ENCODE measurements around the gene KIF3B.
"Not testable (repeated sequence)": the region's sequence is repeated elsewhere in the genome, so short reads cannot be mapped to it uniquely, and the experiment has no call there.

KIF3B gene

GRCh38 chr20:32368323-32368722, 90.9 kb downstream of the KIF3B start:
- TF ChIP-seq CTCF (IDR thresholded peaks at IDR 0.05; ENCODE audit: extremely low read depth, missing control alignments) = no peak
- no peak for DNase-seq (ENCODE audit: low spot score)

- no peak for DNase-seq (ENCODE audit: low spot score)
Measured at GRCh38 chr20:32368925-32369324, 91.5 kb downstream of the KIF3B start.

GRCh38 chr20:32370897-32371296, 93.4 kb downstream of the KIF3B start:
- DNase-seq (ENCODE audit: low spot score) = no peak
- no peak for TF ChIP-seq CTCF (IDR thresholded peaks at IDR 0.05; ENCODE audit: extremely low read depth, missing control alignments)

More at GRCh38 chr20:32368925-32369324, 91.5 kb downstream of the KIF3B start:
- TF ChIP-seq CTCF (IDR thresholded peaks at IDR 0.05; ENCODE audit: extremely low read depth, missing control alignments) = no peak

- no peak for TF ChIP-seq CTCF (IDR thresholded peaks at IDR 0.05; ENCODE audit: extremely low read depth, missing control alignments)
- no peak for DNase-seq (ENCODE audit: low spot score)
Measured at GRCh38 chr20:32378461-32378860, 101.0 kb downstream of the KIF3B start.

- not testable (repeated sequence) for DNase-seq (ENCODE audit: low spot score)
Measured at GRCh38 chr20:32380037-32380436, 102.6 kb downstream of the KIF3B start.

- no peak for TF ChIP-seq CTCF (IDR thresholded peaks at IDR 0.05; ENCODE audit: extremely low read depth, missing control alignments)
Measured at GRCh38 chr20:32380745-32381144, 103.3 kb downstream of the KIF3B start.

GRCh38 chr20:32382102-32382950, 104.9 kb downstream of the KIF3B start:
- DNase-seq (ENCODE audit: low spot score) = no peak
- TF ChIP-seq CTCF (IDR thresholded peaks at IDR 0.05; ENCODE audit: extremely low read depth, missing control alignments) = no peak

More at GRCh38 chr20:32380745-32381144, 103.3 kb downstream of the KIF3B start:
- no peak for DNase-seq (ENCODE audit: low spot score)

GRCh38 chr20:32383441-32383840, 106.0 kb downstream of the KIF3B start:
- DNase-seq (ENCODE audit: low spot score) = not testable (repeated sequence)
